Neural cell (in vitro differentiated cells): Measurements from ENCODE around the gene CAMK1D. TPM values are rescaled to one million over a fixed set of nuclear protein-coding genes. Genes with fewer than 3 reads are reported as not detected.

ENCODE experiments used
- H2AFZ ChIP-seq: fragments of 200-600, 300-800 bp; sonication (generic), shearing (Covaris generic); 2 replicates; pipeline ENCODE4 v1.6.0; 2014; ENCODE audit warnings: low read depth, mild to moderate bottlenecking, antibody characterized with exemption, low read length, moderate library complexity
- H3F3A ChIP-seq: fragments of 200-600 bp; shearing (Covaris generic); 2 replicates; pipeline ENCODE4 v1.6.1; 2016; ENCODE audit warnings: mild to moderate bottlenecking, moderate library complexity, mixed read lengths, antibody characterized with exemption, low read length; ENCODE audit not compliant: insufficient read depth, poor library complexity, severe bottlenecking
- H3K27ac ChIP-seq: fragments of 200-600, 300-800 bp; sonication (generic), shearing (Covaris generic); 2 replicates; pipeline ENCODE4 v1.5.1; 2014; ENCODE audit warnings: mild to moderate bottlenecking, low read length, moderate library complexity
- H3K27me3 ChIP-seq: fragments of 300-800, 200-600 bp; sonication (generic), shearing (Covaris generic); 2 replicates; pipeline ENCODE4 v1.6.0; 2014; ENCODE audit warnings: mild to moderate bottlenecking, low read depth, low read length, moderate library complexity; ENCODE audit not compliant: insufficient read depth
- H3K36me3 ChIP-seq: fragments of 300-800, 200-600 bp; sonication (generic), shearing (Covaris generic); 2 replicates; pipeline ENCODE4 v1.5.1; 2014; ENCODE audit warnings: mild to moderate bottlenecking, antibody characterized with exemption, low read length, moderate library complexity; ENCODE audit not compliant: insufficient read depth
- H3K4me2 ChIP-seq: fragments of 300-800, 200-600 bp; sonication (generic), shearing (Covaris generic); 2 replicates; pipeline ENCODE4 v1.6.0; 2014; ENCODE audit warnings: mild to moderate bottlenecking, low read length
- H3K4me3 ChIP-seq: fragments of 300-800, 200-600 bp; sonication (generic), shearing (Covaris generic); 2 replicates; pipeline ENCODE4 v1.5.1; 2014; ENCODE audit warnings: mild to moderate bottlenecking, low read length, moderate library complexity
- H3K79me2 ChIP-seq: fragments of 200-600 bp; shearing (Covaris generic); replicated peaks from 2 replicates; pipeline ENCODE4 v1.6.0; 2014; ENCODE audit warnings: mild to moderate bottlenecking, low read length, moderate library complexity; ENCODE audit not compliant: insufficient read depth
- H3K9ac ChIP-seq: fragments of 300-800, 200-600 bp; sonication (generic), shearing (Covaris generic); 2 replicates; pipeline ENCODE4 v1.6.1; 2016; ENCODE audit warnings: mild to moderate bottlenecking, low read length, mixed read lengths
- H3K9me2 ChIP-seq: fragments of 200-600 bp; shearing (Covaris generic); 2 replicates; pipeline ENCODE4 v1.6.1; 2016; ENCODE audit warnings: mild to moderate bottlenecking, low read length, mixed read lengths; ENCODE audit not compliant: insufficient read depth
- H3K9me3 ChIP-seq: fragments of 200-600, 300-800 bp; sonication (generic), shearing (Covaris generic); 2 replicates; pipeline ENCODE4 v1.6.1; 2016; ENCODE audit warnings: mild to moderate bottlenecking, mixed run types, low read length, moderate library complexity, mixed read lengths
- H4K20me1 ChIP-seq: fragments of 200-600 bp; shearing (Covaris generic); 2 replicates; pipeline ENCODE4 v1.6.1; 2016; ENCODE audit warnings: mild to moderate bottlenecking, mixed run types; ENCODE audit not compliant: insufficient read depth
- EP300 ChIP-seq: fragments of 450-650 bp; conservative IDR thresholded peaks from 2 replicates; pipeline ENCODE4 v1.6.1; 2014; ENCODE audit warnings: antibody characterized with exemption, mild to moderate bottlenecking, moderate library complexity; ENCODE audit not compliant: poor library complexity, severe bottlenecking
- EZH2 ChIP-seq: fragments of 200-600, 300-800 bp; shearing (Covaris generic), sonication (generic); IDR thresholded peaks from 2 replicates; pipeline ENCODE4 v1.6.1; 2014; ENCODE audit warnings: antibody characterized with exemption, low read length, borderline replicate concordance, mild to moderate bottlenecking; ENCODE audit not compliant: insufficient read depth, poor library complexity, severe bottlenecking
- MXI1 ChIP-seq: fragments of 450-650 bp; conservative IDR thresholded peaks from 2 replicates; pipeline ENCODE4 v1.6.1; 2014; ENCODE audit warnings: antibody characterized with exemption, mild to moderate bottlenecking; ENCODE audit not compliant: poor library complexity, severe bottlenecking
- POLR2AphosphoS5 ChIP-seq: IDR thresholded peaks from 2 replicates; pipeline ENCODE4 v1.6.1; 2012
- RAD21 ChIP-seq: fragments of 450-650 bp; conservative IDR thresholded peaks from 2 replicates; pipeline ENCODE4 v1.6.1; 2014; ENCODE audit warnings: antibody characterized with exemption, mild to moderate bottlenecking, moderate library complexity
- REST ChIP-seq: IDR thresholded peaks from 2 replicates; pipeline ENCODE4 v1.6.1; 2012; ENCODE audit warnings: borderline replicate concordance
- SMC3 ChIP-seq: fragments of 450-650 bp; conservative IDR thresholded peaks from 2 replicates; pipeline ENCODE4 v1.6.1; 2014; ENCODE audit warnings: antibody characterized with exemption, mild to moderate bottlenecking, moderate library complexity; ENCODE audit not compliant: poor library complexity
- TAF1 ChIP-seq: IDR thresholded peaks from 2 replicates; pipeline ENCODE4 v1.6.1; 2012; ENCODE audit warnings: low read depth
- polyA plus RNA-seq: library from polyadenylated mRNA; depleted of rRNA; stranded (reverse); fragments of >200 nt; gene quantifications from 2 replicates; pipeline ENCODE4 v1.2.3, GENCODE V29; 2014
- TF ChIP-seq, protein P1 (sequence below): fragments of 450-650 bp; IDR thresholded peaks from 2 replicates; pipeline ENCODE4 v1.5.1; 2014; ENCODE audit warnings: antibody characterized with exemption, mild to moderate bottlenecking, moderate library complexity; ENCODE audit not compliant: poor library complexity, severe bottlenecking

CAMK1D gene
- polyA plus RNA-seq, 1 donor from 2014 or later = 13.8 TPM

GRCh38 chr10:12769323-12770044 lies 420.1 kb downstream of the CAMK1D start:
- Histone ChIP-seq H3K9me2 (no peaks in the 10 kb centered on the region), H3K27me3 (no peaks in the 10 kb centered on the region), H3K36me3 (no peaks in the 10 kb centered on the region), H3K79me2 (no peaks in the 10 kb centered on the region), H4K20me1 (no peaks in the 10 kb centered on the region), H2AFZ (no peak overlapping the region), H3F3A (no peaks in the 10 kb centered on the region), H3K9ac (no peak overlapping the region), H3K4me3 (no peak overlapping the region), H3K9me3 (no peaks in the 10 kb centered on the region), H3K27ac (no peak overlapping the region), H3K4me2 (no peak overlapping the region)
- TF ChIP-seq EP300 (no peak), POLR2AphosphoS5 (no peak), REST (no peak)

- H3K9me2 ChIP-seq = no peaks in the 10 kb centered on the region
- H3K27me3 ChIP-seq = no peaks in the 10 kb centered on the region
- H3F3A ChIP-seq = no peaks in the 10 kb centered on the region
- H3K9ac ChIP-seq = no peak overlapping the region
- no peaks in the 10 kb centered on the region for H4K20me1 ChIP-seq
- no peaks in the 10 kb centered on the region for H3K9me3 ChIP-seq
- no peak overlapping the region for H3K4me2 ChIP-seq
- TF ChIP-seq EP300 = no peak
- no peak for TF ChIP-seq TAF1
- no peak for TF ChIP-seq SMC3
- TF ChIP-seq POLR2AphosphoS5 = no peak
- no peak for TF ChIP-seq REST
- no peak for TF ChIP-seq RAD21
- TF ChIP-seq, protein P1, sequence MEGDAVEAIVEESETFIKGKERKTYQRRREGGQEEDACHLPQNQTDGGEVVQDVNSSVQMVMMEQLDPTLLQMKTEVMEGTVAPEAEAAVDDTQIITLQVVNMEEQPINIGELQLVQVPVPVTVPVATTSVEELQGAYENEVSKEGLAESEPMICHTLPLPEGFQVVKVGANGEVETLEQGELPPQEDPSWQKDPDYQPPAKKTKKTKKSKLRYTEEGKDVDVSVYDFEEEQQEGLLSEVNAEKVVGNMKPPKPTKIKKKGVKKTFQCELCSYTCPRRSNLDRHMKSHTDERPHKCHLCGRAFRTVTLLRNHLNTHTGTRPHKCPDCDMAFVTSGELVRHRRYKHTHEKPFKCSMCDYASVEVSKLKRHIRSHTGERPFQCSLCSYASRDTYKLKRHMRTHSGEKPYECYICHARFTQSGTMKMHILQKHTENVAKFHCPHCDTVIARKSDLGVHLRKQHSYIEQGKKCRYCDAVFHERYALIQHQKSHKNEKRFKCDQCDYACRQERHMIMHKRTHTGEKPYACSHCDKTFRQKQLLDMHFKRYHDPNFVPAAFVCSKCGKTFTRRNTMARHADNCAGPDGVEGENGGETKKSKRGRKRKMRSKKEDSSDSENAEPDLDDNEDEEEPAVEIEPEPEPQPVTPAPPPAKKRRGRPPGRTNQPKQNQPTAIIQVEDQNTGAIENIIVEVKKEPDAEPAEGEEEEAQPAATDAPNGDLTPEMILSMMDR = no peak
- no peak for TF ChIP-seq EZH2
- TF ChIP-seq MXI1 = no peak
- H3K79me2 ChIP-seq = no peaks in the 10 kb centered on the region
- no peak overlapping the region for H3K4me3 ChIP-seq
- no peak overlapping the region for H2AFZ ChIP-seq
- H3K36me3 ChIP-seq = no peaks in the 10 kb centered on the region
- H3K27ac ChIP-seq = no peak overlapping the region
Measured at GRCh38 chr10:12771981-12772760, 422.8 kb downstream of the CAMK1D start.
